Caco-2 (cell line): ENCODE measurements around the gene OSTN. TPM values are rescaled to one million over a fixed set of nuclear protein-coding genes. Genes with fewer than 3 reads are reported as not detected.

Experiments used
- BruUV-seq: library from RNA; stranded (reverse); fragments of 400-500 nt; replicated peaks from 2 replicates; lab custom pipeline; 2021; lab: Mats Ljungman, UMichigan
- CTCF ChIA-PET: fragments of 300-600 bp; sonication (Branson Sonifier 250); formaldehyde crosslinking; loops from one replicate; lab custom pipeline; 2022; ENCODE audit warnings: antibody characterized with exemption; lab: Charles Lee
- POLR2A ChIA-PET: fragments of 300-600 bp; sonication (Branson Sonifier 250); formaldehyde crosslinking; loops from one replicate; lab custom pipeline; 2022; ENCODE audit warnings: antibody characterized with exemption; lab: Charles Lee
- DNase-seq, 2 experiments: peaks; one replicate each; pipeline versions ENCODE4 v3.0.0 to v3.0.0-alpha.2; 2020 to 2022
- H3K27me3 ChIP-seq: replicated peaks from 2 replicates; pipeline ENCODE4 v1.6.0; 2011; ENCODE audit warnings: low read length; ENCODE audit not compliant: control insufficient read depth, insufficient read depth
- H3K36me3 ChIP-seq: 2 replicates; pipeline ENCODE4 v1.5.1; 2011; ENCODE audit warnings: low read length; ENCODE audit not compliant: control insufficient read depth, insufficient read depth
- H3K4me1 ChIP-seq: fragments of 250-450 bp; sonication (Bioruptor Pico); 2 replicates; pipeline ENCODE4 v1.5.1; 2020; ENCODE audit warnings: mild to moderate bottlenecking
- H3K4me3 ChIP-seq: 2 replicates; pipeline ENCODE4 v1.5.1; 2011; ENCODE audit warnings: low read depth, mild to moderate bottlenecking, control low read depth, low read length
- H3K9me3 ChIP-seq: fragments of 250-450 bp; sonication (Bioruptor Pico); 2 replicates; pipeline ENCODE4 v1.5.1; 2020; ENCODE audit warnings: mild to moderate bottlenecking, moderate library complexity
- H3K27ac Mint-ChIP-seq: one replicate; pipeline ENCODE4 v1.8.0; 2022; ENCODE audit warnings: mixed read lengths; ENCODE audit not compliant: unreplicated experiment
- H3K27me3 Mint-ChIP-seq: one replicate; pipeline ENCODE4 v1.8.0; 2022; ENCODE audit warnings: mixed read lengths; ENCODE audit not compliant: insufficient read depth, unreplicated experiment
- H3K36me3 Mint-ChIP-seq: one replicate; pipeline ENCODE4 v1.8.0; 2022; ENCODE audit warnings: mild to moderate bottlenecking, mixed read lengths; ENCODE audit not compliant: insufficient read depth, unreplicated experiment
- H3K4me1 Mint-ChIP-seq: one replicate; pipeline ENCODE4 v1.8.0; 2022; ENCODE audit warnings: low read depth, mixed read lengths; ENCODE audit not compliant: unreplicated experiment
- H3K4me3 Mint-ChIP-seq: one replicate; pipeline ENCODE4 v1.8.0; 2022; ENCODE audit warnings: mild to moderate bottlenecking, moderate library complexity, mixed read lengths; ENCODE audit not compliant: unreplicated experiment
- H3K9me3 Mint-ChIP-seq: one replicate; pipeline ENCODE4 v1.8.0; 2022; ENCODE audit warnings: mixed read lengths; ENCODE audit not compliant: unreplicated experiment
- CTCF ChIP-seq, 2 experiments: fragments of 200-600 bp in 1 of 2; IDR thresholded peaks; 1 replicate in 1 of 2; 2 replicates in 1 of 2; pipeline versions ENCODE4 v1.5.1 to v1.8.0; 2011 to 2022; ENCODE audit warnings: antibody characterized with exemption in 1 of 2, control low read depth in 1 of 2, inconsistent platforms in 1 of 2, low read depth in 1 of 2, low read length in 1 of 2, mild to moderate bottlenecking in 1 of 2, moderate library complexity in 1 of 2; ENCODE audit not compliant: insufficient read depth in 1 of 2, severe bottlenecking in 1 of 2, unreplicated experiment in 1 of 2
- intact Hi-C: fragments of 100-400 bp; cut with micrococcal nuclease; formaldehyde crosslinking; loops from one replicate; pipeline ENCODE4 v1.10.0; 2022; ENCODE audit not compliant: unreplicated experiment
- total RNA-seq: library from RNA; stranded (reverse); gene quantifications from 2 replicates; pipeline ENCODE4 v1.2.3, GENCODE V29; 2022

Gene OSTN
- total RNA-seq, 1 experiment from 2014 or later, result not detected

GRCh38 chr3:191220908-191221307 is 21.9 kb downstream of the OSTN start:
- H3K4me1 ChIP-seq, result no peaks in the 10 kb centered on the region
- CTCF ChIA-PET, result no interaction called here
- DNase-seq, result no peak
- no TSS peak for BruUV-seq
- peaks cover 10% of the 10 kb centered on the region for H3K9me3 Mint-ChIP-seq
- no peak overlapping the region for H3K27ac Mint-ChIP-seq
- no peaks in the 10 kb centered on the region for H3K36me3 Mint-ChIP-seq
- H3K27me3 Mint-ChIP-seq, result no peaks in the 10 kb centered on the region
- intact Hi-C loops, result no loop called here
- H3K9me3 ChIP-seq, result no peaks in the 10 kb centered on the region
- POLR2A ChIA-PET, result no interaction called here
- TF ChIP-seq CTCF (IDR thresholded peaks at IDR 0.05; ENCODE audit: insufficient read depth in 1 of 2, low read depth in 1 of 2, low read length in 1 of 2, severe bottlenecking in 1 of 2, unreplicated experiment in 1 of 2), result peak in 1 of 2 experiments; percentile 0
- no peak overlapping the region for H3K4me3 ChIP-seq
- no peaks in the 10 kb centered on the region for H3K36me3 ChIP-seq
- H3K4me3 Mint-ChIP-seq, result no peak overlapping the region
- no peaks in the 10 kb centered on the region for H3K27me3 ChIP-seq
- no peaks in the 10 kb centered on the region for H3K4me1 Mint-ChIP-seq

DNA sequence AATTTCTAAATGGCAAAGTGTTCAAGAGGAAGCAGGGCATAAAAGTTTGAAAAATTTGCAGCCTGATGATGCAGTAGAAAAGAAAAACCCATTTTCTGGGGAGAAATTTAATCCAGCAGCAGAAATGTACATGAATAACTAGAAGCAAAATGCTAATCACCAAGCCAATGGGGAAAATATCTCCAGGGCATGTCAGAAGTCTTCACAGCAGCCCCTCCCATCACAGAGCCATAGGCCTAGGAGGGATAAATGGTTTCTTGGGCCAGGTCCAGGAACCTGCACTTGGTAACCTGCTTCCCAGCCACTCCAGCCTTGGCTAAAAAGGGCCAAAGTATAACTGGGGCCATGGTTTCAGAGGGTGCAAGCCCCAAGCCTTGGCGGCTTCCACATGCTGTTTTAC is 22.6 kb downstream of the OSTN start:
- no peak overlapping the region for H3K27ac Mint-ChIP-seq
- Histone ChIP-seq H3K36me3 (no peaks in the 10 kb centered on the region), H3K4me1 (no peaks in the 10 kb centered on the region), H3K27me3 (no peaks in the 10 kb centered on the region), H3K9me3 (no peaks in the 10 kb centered on the region), H3K4me3 (no peak overlapping the region)
- H3K4me1 Mint-ChIP-seq, result no peaks in the 10 kb centered on the region
- TF ChIP-seq CTCF (IDR thresholded peaks at IDR 0.05; ENCODE audit: insufficient read depth in 1 of 2, low read depth in 1 of 2, low read length in 1 of 2, severe bottlenecking in 1 of 2, unreplicated experiment in 1 of 2), result no peak
- no peaks in the 10 kb centered on the region for H3K27me3 Mint-ChIP-seq
- intact Hi-C loops, result no loop called here
- H3K4me3 Mint-ChIP-seq, result no peak overlapping the region
- no TSS peak for BruUV-seq
- CTCF ChIA-PET, result no interaction called here
- POLR2A ChIA-PET, result no interaction called here
- no peaks in the 10 kb centered on the region for H3K36me3 Mint-ChIP-seq
- DNase-seq, result no peak
- H3K9me3 Mint-ChIP-seq, result peaks cover 10% of the 10 kb centered on the region

GRCh38 chr3:191227541-191227940 is 28.5 kb downstream of the OSTN start:
- H3K4me1 Mint-ChIP-seq, result no peaks in the 10 kb centered on the region
- H3K36me3 Mint-ChIP-seq, result no peaks in the 10 kb centered on the region
- CTCF ChIA-PET, result no interaction called here
- Histone ChIP-seq H3K4me1 (no peaks in the 10 kb centered on the region), H3K27me3 (no peaks in the 10 kb centered on the region), H3K36me3 (no peaks in the 10 kb centered on the region), H3K4me3 (no peak overlapping the region), H3K9me3 (no peaks in the 10 kb centered on the region)
- no peak overlapping the region for H3K4me3 Mint-ChIP-seq
- no peak for TF ChIP-seq CTCF (IDR thresholded peaks at IDR 0.05; ENCODE audit: insufficient read depth in 1 of 2, low read depth in 1 of 2, low read length in 1 of 2, severe bottlenecking in 1 of 2, unreplicated experiment in 1 of 2)
- intact Hi-C loops, result no loop called here
- no peak overlapping the region for H3K27ac Mint-ChIP-seq
- peaks cover 4% of the 10 kb centered on the region for H3K27me3 Mint-ChIP-seq
- no peaks in the 10 kb centered on the region for H3K9me3 Mint-ChIP-seq
- POLR2A ChIA-PET, result no interaction called here
- no peak for DNase-seq
- no TSS peak for BruUV-seq
